Ascending aorta (tissue), 2 donors: Measurements from ENCODE around the gene DPM3. TPM values are rescaled to one million over a fixed set of nuclear protein-coding genes. Genes with fewer than 3 reads are reported as not detected.

ENCODE experiments used
- DNase-seq, 2 donors: peaks; one replicate each; pipeline ENCODE4 v3.0.0-alpha.2; 2019; ENCODE audit warnings: low spot score in 2 of 2
- H3K27ac ChIP-seq, 2 donors: fragments of 200-600 bp; sonication (generic); one replicate each; pipeline ENCODE4 v1.5.1; 2016 to 2017; ENCODE audit warnings: mild to moderate bottlenecking in 1 of 2
- H3K27me3 ChIP-seq: fragments of 200-600 bp; sonication (generic); one replicate; pipeline ENCODE4 v1.5.1; 2017
- H3K36me3 ChIP-seq, 2 donors: fragments of 200-600 bp; sonication (generic); one replicate each; pipeline ENCODE4 v1.5.1; 2016
- H3K4me1 ChIP-seq, 2 donors: fragments of 200-600 bp; sonication (generic); one replicate each; pipeline ENCODE4 v1.5.1; 2016 to 2017; ENCODE audit warnings: mild to moderate bottlenecking in 1 of 2
- H3K4me3 ChIP-seq, 2 donors: fragments of 200-600 bp; sonication (generic); one replicate each; pipeline ENCODE4 v1.5.1; 2016 to 2017; ENCODE audit warnings: mild to moderate bottlenecking in 1 of 2
- H3K9me3 ChIP-seq, 2 donors: fragments of 200-600 bp; sonication (generic); one replicate each; pipeline ENCODE4 v1.5.1; 2016
- CTCF ChIP-seq, 3 experiments: fragments of 200-600 bp in 2 of 3; fragments of 450-650 bp in 1 of 3; sonication (generic) in 2 of 3; IDR thresholded peaks; one replicate each; pipeline ENCODE4 v1.5.1; 2016 to 2019; ENCODE audit warnings: antibody characterized with exemption in 3 of 3, mild to moderate bottlenecking in 1 of 3, moderate library complexity in 1 of 3
- intact Hi-C: fragments of 100-400 bp; cut with DNase I; formaldehyde crosslinking; loops from one replicate; pipeline ENCODE4 v1.15.1; 2023
- total RNA-seq: library from RNA; depleted of rRNA; stranded (reverse); fragments of >200 nt; gene quantifications from one replicate; pipeline ENCODE4 v1.1.0, GENCODE V29; 2016

Gene DPM3
- total RNA-seq, 1 donor from 2014 or later, result 78.2 TPM

- H3K4me1 ChIP-seq, result peaks cover 20 to 30% of the 10 kb centered on the region in 2 donors
- DNase-seq, result peak in 1 of 2 donors; percentile 78
- peak within 1 kb of the TSS; percentile 63 to 70 for H3K4me3 ChIP-seq
- no peaks in the 10 kb centered on the region for H3K9me3 ChIP-seq
- peaks cover 9% of the 10 kb centered on the region for H3K27me3 ChIP-seq
- H3K27ac ChIP-seq, result no peak within 1 kb of the TSS
- intact Hi-C loops, result loop anchor here (1.0 to 5.0 kb wide), 3 partner anchors 8 to 45 kb away; partner anchors contain the start of genes KRTCAP2, SLC50A1 and TRIM46
- no peak for TF ChIP-seq CTCF (IDR thresholded peaks at IDR 0.05)
- H3K36me3 ChIP-seq, result peaks cover 0 to 4% of the 10 kb centered on the region in 2 donors
Measured at GRCh38 chr1:155127105-155127966, 13.0 kb downstream of the DPM3 start, which contains the start of gene EFNA1. Gene EFNA1 (plus strand): TSS chr1:155127876. CDS start chr1:155127978, 102 bp downstream.

- Histone ChIP-seq H3K36me3 (peaks cover 0 to 2% of the 10 kb centered on the region in 2 donors), H3K4me1 (peaks cover 20 to 30% of the 10 kb centered on the region in 2 donors), H3K27ac (peak overlapping the region in 1 of 2 donors; percentile 25), H3K27me3 (peaks cover 9% of the 10 kb centered on the region), H3K4me3 (peak overlapping the region; percentile 63 to 70), H3K9me3 (no peaks in the 10 kb centered on the region)
- intact Hi-C loops, result loop anchor here (1.0 to 5.0 kb wide), 3 partner anchors 9 to 46 kb away; partner anchors contain the start of genes KRTCAP2, SLC50A1 and TRIM46
- TF ChIP-seq CTCF (IDR thresholded peaks at IDR 0.05), result no peak
- DNase-seq, result no peak
Measured at GRCh38 chr1:155126556-155127104, 13.7 kb downstream of the DPM3 start.

- Histone ChIP-seq H3K27me3 (peaks cover 9% of the 10 kb centered on the region), H3K4me3 (peak overlapping the region; percentile 63 to 70), H3K36me3 (no peaks in the 10 kb centered on the region), H3K27ac (peak overlapping the region in 1 of 2 donors; percentile 25), H3K9me3 (no peaks in the 10 kb centered on the region), H3K4me1 (peaks cover 20 to 30% of the 10 kb centered on the region in 2 donors)
- no peak for TF ChIP-seq CTCF (IDR thresholded peaks at IDR 0.05)
- DNase-seq, result no peak
- intact Hi-C loops, result loop anchor here (2.0 to 5.0 kb wide), 2 partner anchors 35 to 46 kb away; partner anchors contain the start of genes KRTCAP2 and TRIM46
Measured at GRCh38 chr1:155125946-155126555, 14.3 kb downstream of the DPM3 start.

- no peak for DNase-seq
- Histone ChIP-seq H3K36me3 (no peaks in the 10 kb centered on the region), H3K9me3 (no peaks in the 10 kb centered on the region), H3K27ac (peak overlapping the region in 1 of 2 donors; percentile 25), H3K27me3 (peaks cover 9% of the 10 kb centered on the region), H3K4me1 (peaks cover 20 to 30% of the 10 kb centered on the region in 2 donors), H3K4me3 (no peak overlapping the region)
- no peak for TF ChIP-seq CTCF (IDR thresholded peaks at IDR 0.05)
- intact Hi-C loops, result loop anchor here (5.0 kb wide), 1 partner anchor 47 kb away; the partner anchor contains the start of genes KRTCAP2 and TRIM46
Measured at GRCh38 chr1:155125511-155125945, 14.8 kb downstream of the DPM3 start.
